ENCODE measurements around the gene P2RY14. TPM values are rescaled to one million over a fixed set of nuclear protein-coding genes. Genes with fewer than 3 reads are reported as not detected.

P2RY14 gene
- total RNA-seq: 0.84 TPM
- 1 to 10 TPM in 1 of 4 donors, under 1 TPM in 2, not detected in 1; 0.28 to 1.2 (median 0.98) TPM for polyA plus RNA-seq

DNA sequence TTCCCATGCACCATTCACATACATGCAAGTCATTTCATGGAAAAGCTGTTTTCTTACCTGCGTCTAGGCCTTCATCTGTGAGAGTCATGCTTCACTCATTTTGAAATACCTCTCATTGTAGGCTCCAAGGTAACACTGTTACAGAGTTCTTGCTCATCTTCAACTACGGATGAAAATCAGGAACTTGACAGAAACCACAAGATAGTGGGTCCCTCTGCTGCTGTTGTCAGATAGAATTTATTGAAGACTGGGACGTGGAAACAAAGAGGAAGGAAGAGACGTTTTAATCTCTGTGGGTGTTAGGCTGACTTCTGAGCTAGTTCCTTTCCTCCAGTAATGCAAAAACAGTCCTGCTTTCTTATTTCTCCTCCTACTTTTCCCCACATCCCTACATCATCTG, at the start of gene P2RY14:
Gene P2RY14 (minus strand): TSS at position 313 of the 400 bp plus-strand sequence. CDS start 64,226 bp downstream, outside the sequence.
- Mint-ChIP-seq H3K27me3 (no peaks in the 10 kb centered on the region), H3K9me3 (peaks cover 0 to 1% (median 0%) of the 10 kb centered on the region in 7 donors), H3K4me3 (no peak within 1 kb of the TSS), H3K4me1 (peaks cover 0 to 19% (median 11%) of the 10 kb centered on the region in 4 donors), H3K27ac (peak within 1 kb of the TSS; percentile 4 to 73 (median 12)), H3K36me3 (no peaks in the 10 kb centered on the region)
- no peaks in the 10 kb centered on the region for H3K36me3 ChIP-seq (ENCODE audit: control insufficient read depth, insufficient read depth, low read length)
- H3K4me3 ChIP-seq (ENCODE audit: low read depth, low read length): peak within 1 kb of the TSS; percentile 54
- no peaks in the 10 kb centered on the region for H3K9me3 ChIP-seq (ENCODE audit: control insufficient read depth in 2 of 2, low read length in 2 of 2)
- H3K4me1 ChIP-seq (ENCODE audit: control insufficient read depth, insufficient read depth, low read length, poor library complexity, severe bottlenecking): peaks cover 6% of the 10 kb centered on the region
- no peak for ATAC-seq (ENCODE audit: low read depth in 2 of 2)
- DNase-seq: no peak
- H3K27ac ChIP-seq (ENCODE audit: insufficient read depth, low read length, poor library complexity, severe bottlenecking): no peak within 1 kb of the TSS
- H3K27me3 ChIP-seq (ENCODE audit: control insufficient read depth, insufficient read depth, low read length): no peaks in the 10 kb centered on the region

DNA sequence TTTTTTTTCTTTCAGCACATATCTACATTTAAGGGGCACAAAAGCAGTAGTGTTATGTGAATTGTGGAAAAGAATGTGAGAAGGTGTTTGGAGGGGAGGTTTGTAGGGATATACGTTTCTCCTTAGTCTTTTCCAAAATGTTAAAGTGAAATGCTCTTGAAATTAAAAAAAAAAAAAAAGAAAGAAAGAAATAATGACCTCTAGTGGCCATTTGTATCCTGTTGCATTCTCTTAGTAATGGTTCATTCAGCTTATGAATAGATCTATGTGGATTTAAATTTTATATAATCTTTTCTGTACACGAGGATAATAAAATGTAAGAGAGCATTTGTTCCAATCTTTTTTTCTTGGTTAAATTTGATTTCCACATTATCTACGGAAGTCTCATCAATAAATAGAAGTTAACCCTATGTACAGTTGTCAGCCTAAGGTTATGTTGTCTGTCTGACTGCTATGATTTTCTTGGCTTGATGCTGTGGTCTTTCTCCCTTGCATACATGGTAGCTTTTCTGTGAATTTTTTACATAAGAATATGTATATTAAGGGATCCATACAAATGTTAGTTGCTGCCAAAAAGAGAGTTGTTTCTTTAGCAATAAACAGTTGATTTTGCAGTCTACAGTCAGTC, 49.3 kb upstream of the P2RY14 start:
- Mint-ChIP-seq H3K27ac (no peak overlapping the region), H3K4me3 (no peak overlapping the region), H3K36me3 (no peaks in the 10 kb centered on the region), H3K9me3 (peaks cover 0 to 3% (median 0%) of the 10 kb centered on the region in 7 donors), H3K27me3 (peaks cover 26% of the 10 kb centered on the region), H3K4me1 (peaks cover 0 to 2% (median 0%) of the 10 kb centered on the region in 4 donors)
- Histone ChIP-seq H3K4me3 (ENCODE audit: low read depth, low read length) (no peak overlapping the region), H3K36me3 (ENCODE audit: control insufficient read depth, insufficient read depth, low read length) (no peaks in the 10 kb centered on the region), H3K4me1 (ENCODE audit: control insufficient read depth, insufficient read depth, low read length, poor library complexity, severe bottlenecking) (no peaks in the 10 kb centered on the region), H3K9me3 (ENCODE audit: control insufficient read depth in 2 of 2, low read length in 2 of 2) (no peaks in the 10 kb centered on the region), H3K27ac (ENCODE audit: insufficient read depth, low read length, poor library complexity, severe bottlenecking) (no peak overlapping the region), H3K27me3 (ENCODE audit: control insufficient read depth, insufficient read depth, low read length) (peaks cover 20% of the 10 kb centered on the region)
- DNase-seq: peak in 1 of 3 donors; percentile 30
- no peak for ATAC-seq (ENCODE audit: low read depth in 2 of 2)

- H3K9me3 ChIP-seq (ENCODE audit: control insufficient read depth in 2 of 2, low read length in 2 of 2): no peaks in the 10 kb centered on the region
- H3K4me1 ChIP-seq (ENCODE audit: control insufficient read depth, insufficient read depth, low read length, poor library complexity, severe bottlenecking): no peaks in the 10 kb centered on the region
- no peak overlapping the region for H3K4me3 Mint-ChIP-seq
- ATAC-seq (ENCODE audit: low read depth in 2 of 2) (no peak), DNase-seq (no peak)
- no peak overlapping the region for H3K27ac Mint-ChIP-seq
- peaks cover 19% of the 10 kb centered on the region for H3K27me3 Mint-ChIP-seq
- H3K4me3 ChIP-seq (ENCODE audit: low read depth, low read length): no peak overlapping the region
- H3K9me3 Mint-ChIP-seq: peaks cover 0 to 1% (median 0%) of the 10 kb centered on the region in 7 donors
- H3K27ac ChIP-seq (ENCODE audit: insufficient read depth, low read length, poor library complexity, severe bottlenecking): no peak overlapping the region
- no peaks in the 10 kb centered on the region for H3K4me1 Mint-ChIP-seq
- H3K27me3 ChIP-seq (ENCODE audit: control insufficient read depth, insufficient read depth, low read length): peaks cover 13% of the 10 kb centered on the region
- H3K36me3 Mint-ChIP-seq: no peaks in the 10 kb centered on the region
- H3K36me3 ChIP-seq (ENCODE audit: control insufficient read depth, insufficient read depth, low read length): no peaks in the 10 kb centered on the region
Measured at GRCh38 chr3:151322511-151322910, 44.2 kb upstream of the P2RY14 start.

DNA sequence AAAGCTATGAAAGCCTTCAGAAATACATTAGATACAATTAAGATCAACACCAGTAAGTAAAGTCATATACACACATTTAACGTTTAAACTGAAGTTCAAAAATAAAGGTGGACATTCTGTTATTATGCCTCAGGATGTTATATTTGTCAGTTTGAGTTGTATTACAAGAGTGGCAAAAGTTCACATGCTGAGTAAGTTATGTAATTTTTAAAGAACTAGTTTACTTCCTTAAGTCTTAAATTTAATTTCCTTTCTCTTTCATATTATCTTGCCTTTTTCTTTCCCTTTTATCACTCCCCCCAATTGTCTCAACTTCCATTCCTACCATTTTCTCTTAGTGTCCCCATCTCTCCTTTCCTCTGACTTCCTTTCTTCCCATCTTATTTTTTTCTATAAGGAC, 43.2 kb upstream of the P2RY14 start:
- Histone ChIP-seq H3K36me3 (ENCODE audit: control insufficient read depth, insufficient read depth, low read length) (no peaks in the 10 kb centered on the region), H3K4me3 (ENCODE audit: low read depth, low read length) (no peak overlapping the region), H3K27me3 (ENCODE audit: control insufficient read depth, insufficient read depth, low read length) (peaks cover 7% of the 10 kb centered on the region), H3K9me3 (ENCODE audit: control insufficient read depth in 2 of 2, low read length in 2 of 2) (no peaks in the 10 kb centered on the region), H3K4me1 (ENCODE audit: control insufficient read depth, insufficient read depth, low read length, poor library complexity, severe bottlenecking) (no peaks in the 10 kb centered on the region), H3K27ac (ENCODE audit: insufficient read depth, low read length, poor library complexity, severe bottlenecking) (no peak overlapping the region)
- peak in 1 of 3 donors; percentile 12 for DNase-seq
- peaks cover 17% of the 10 kb centered on the region for H3K27me3 Mint-ChIP-seq
- H3K4me1 Mint-ChIP-seq: peaks cover 0 to 3% (median 0%) of the 10 kb centered on the region in 4 donors
- no peak overlapping the region for H3K4me3 Mint-ChIP-seq
- H3K36me3 Mint-ChIP-seq: no peaks in the 10 kb centered on the region
- ATAC-seq (ENCODE audit: low read depth in 2 of 2): no peak
- no peak overlapping the region for H3K27ac Mint-ChIP-seq
- peaks cover 0 to 1% (median 0%) of the 10 kb centered on the region in 7 donors for H3K9me3 Mint-ChIP-seq

DNA sequence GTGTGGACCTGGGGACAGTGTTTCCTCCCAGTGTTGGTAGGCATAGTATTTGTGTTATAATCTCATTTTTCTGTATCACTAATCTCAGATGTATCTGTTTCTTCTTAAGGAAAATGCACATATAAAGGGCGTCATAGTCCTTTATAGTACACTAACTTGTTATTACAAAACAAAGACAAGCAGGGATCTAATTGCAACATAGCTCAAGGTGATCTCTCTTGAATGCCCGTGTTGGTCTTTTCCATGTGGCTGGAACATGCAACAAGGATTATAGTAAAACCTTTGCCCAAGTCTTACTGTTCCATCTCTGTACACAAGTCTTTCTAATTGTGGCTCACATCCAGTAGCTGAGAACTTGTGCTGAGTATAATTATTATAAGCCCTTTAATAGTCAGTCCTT, 41.8 kb upstream of the P2RY14 start:
- H3K36me3 Mint-ChIP-seq: no peaks in the 10 kb centered on the region
- Histone ChIP-seq H3K4me3 (ENCODE audit: low read depth, low read length) (no peak overlapping the region), H3K4me1 (ENCODE audit: control insufficient read depth, insufficient read depth, low read length, poor library complexity, severe bottlenecking) (no peaks in the 10 kb centered on the region), H3K9me3 (ENCODE audit: control insufficient read depth in 2 of 2, low read length in 2 of 2) (no peaks in the 10 kb centered on the region), H3K27ac (ENCODE audit: insufficient read depth, low read length, poor library complexity, severe bottlenecking) (no peak overlapping the region), H3K36me3 (ENCODE audit: control insufficient read depth, insufficient read depth, low read length) (no peaks in the 10 kb centered on the region), H3K27me3 (ENCODE audit: control insufficient read depth, insufficient read depth, low read length) (peaks cover 2% of the 10 kb centered on the region)
- H3K27me3 Mint-ChIP-seq: peaks cover 26% of the 10 kb centered on the region
- no peak overlapping the region for H3K4me3 Mint-ChIP-seq
- H3K4me1 Mint-ChIP-seq: peaks cover 0 to 3% (median 0%) of the 10 kb centered on the region in 4 donors
- ATAC-seq (ENCODE audit: low read depth in 2 of 2) (no peak), DNase-seq (no peak)
- peaks cover 0 to 1% (median 0%) of the 10 kb centered on the region in 7 donors for H3K9me3 Mint-ChIP-seq
- H3K27ac Mint-ChIP-seq: no peak overlapping the region

DNA sequence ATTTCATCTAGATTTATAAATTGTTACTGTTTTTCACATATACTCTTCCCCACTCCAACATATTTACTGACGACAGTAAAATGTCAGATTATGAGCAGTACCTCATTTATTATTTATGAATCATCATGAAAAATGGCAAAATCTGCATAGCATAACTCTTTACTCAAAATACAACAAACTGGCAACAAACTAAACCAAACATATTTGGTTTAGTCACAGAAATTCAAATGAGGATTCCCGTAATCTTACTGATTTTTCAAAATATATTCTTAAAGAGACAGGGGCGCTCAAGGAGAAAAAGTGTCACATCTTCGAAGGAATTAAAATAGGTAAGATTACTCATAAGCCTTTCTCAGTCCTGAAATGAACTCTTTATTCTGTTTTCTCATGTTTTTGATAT, 41.3 kb upstream of the P2RY14 start:
- Mint-ChIP-seq H3K9me3 (peaks cover 0 to 1% (median 0%) of the 10 kb centered on the region in 7 donors), H3K27ac (no peak overlapping the region), H3K27me3 (peaks cover 30% of the 10 kb centered on the region), H3K4me3 (no peak overlapping the region), H3K4me1 (peaks cover 0 to 3% (median 0%) of the 10 kb centered on the region in 4 donors), H3K36me3 (no peaks in the 10 kb centered on the region)
- no peak overlapping the region for H3K4me3 ChIP-seq (ENCODE audit: low read depth, low read length)
- no peaks in the 10 kb centered on the region for H3K36me3 ChIP-seq (ENCODE audit: control insufficient read depth, insufficient read depth, low read length)
- H3K4me1 ChIP-seq (ENCODE audit: control insufficient read depth, insufficient read depth, low read length, poor library complexity, severe bottlenecking): no peaks in the 10 kb centered on the region
- ATAC-seq (ENCODE audit: low read depth in 2 of 2) (no peak), DNase-seq (no peak)
- peaks cover 2% of the 10 kb centered on the region for H3K27me3 ChIP-seq (ENCODE audit: control insufficient read depth, insufficient read depth, low read length)
- no peaks in the 10 kb centered on the region for H3K9me3 ChIP-seq (ENCODE audit: control insufficient read depth in 2 of 2, low read length in 2 of 2)
- no peak overlapping the region for H3K27ac ChIP-seq (ENCODE audit: insufficient read depth, low read length, poor library complexity, severe bottlenecking)

- DNase-seq: no peak
- Histone ChIP-seq H3K27ac (ENCODE audit: insufficient read depth, low read length, poor library complexity, severe bottlenecking) (no peak overlapping the region), H3K27me3 (ENCODE audit: control insufficient read depth, insufficient read depth, low read length) (peaks cover 2% of the 10 kb centered on the region), H3K4me1 (ENCODE audit: control insufficient read depth, insufficient read depth, low read length, poor library complexity, severe bottlenecking) (no peaks in the 10 kb centered on the region), H3K4me3 (ENCODE audit: low read depth, low read length) (no peak overlapping the region), H3K9me3 (ENCODE audit: control insufficient read depth in 2 of 2, low read length in 2 of 2) (no peaks in the 10 kb centered on the region), H3K36me3 (ENCODE audit: control insufficient read depth, insufficient read depth, low read length) (no peaks in the 10 kb centered on the region)
- H3K27me3 Mint-ChIP-seq: peaks cover 30% of the 10 kb centered on the region
- no peak overlapping the region for H3K27ac Mint-ChIP-seq
- no peak for ATAC-seq (ENCODE audit: low read depth in 2 of 2)
- H3K4me1 Mint-ChIP-seq: peaks cover 0 to 3% (median 0%) of the 10 kb centered on the region in 4 donors
- H3K36me3 Mint-ChIP-seq: no peaks in the 10 kb centered on the region
- H3K4me3 Mint-ChIP-seq: no peak overlapping the region
- H3K9me3 Mint-ChIP-seq: peaks cover 0 to 1% (median 0%) of the 10 kb centered on the region in 7 donors
Measured at GRCh38 chr3:151318991-151319390, 40.6 kb upstream of the P2RY14 start.

DNA sequence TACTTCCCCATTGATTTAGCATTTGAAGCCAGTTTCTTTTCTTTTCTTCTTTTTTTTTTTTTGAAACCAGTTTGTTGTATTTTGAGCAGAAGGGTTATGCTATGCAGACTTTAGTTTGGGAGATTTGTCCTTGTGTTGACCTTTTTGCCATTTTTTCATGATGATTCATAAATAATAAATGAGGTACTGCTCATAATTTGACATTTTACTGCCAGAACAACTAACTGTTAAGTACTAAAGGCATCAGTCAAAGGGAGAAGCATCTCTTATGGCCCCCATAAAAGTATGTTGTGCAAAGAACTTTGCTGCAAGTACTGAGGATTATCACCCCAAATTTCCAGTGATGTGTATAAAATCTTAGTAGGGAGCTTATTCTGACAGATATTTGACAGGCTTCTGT, 40.0 kb upstream of the P2RY14 start:
- peaks cover 2% of the 10 kb centered on the region for H3K27me3 ChIP-seq (ENCODE audit: control insufficient read depth, insufficient read depth, low read length)
- ATAC-seq (ENCODE audit: low read depth in 2 of 2) (no peak), DNase-seq (no peak)
- no peaks in the 10 kb centered on the region for H3K4me1 ChIP-seq (ENCODE audit: control insufficient read depth, insufficient read depth, low read length, poor library complexity, severe bottlenecking)
- peaks cover 0 to 1% (median 0%) of the 10 kb centered on the region in 7 donors for H3K9me3 Mint-ChIP-seq
- no peak overlapping the region for H3K4me3 Mint-ChIP-seq
- no peak overlapping the region for H3K27ac Mint-ChIP-seq
- H3K4me1 Mint-ChIP-seq: peaks cover 0 to 3% (median 0%) of the 10 kb centered on the region in 4 donors
- no peak overlapping the region for H3K27ac ChIP-seq (ENCODE audit: insufficient read depth, low read length, poor library complexity, severe bottlenecking)
- peaks cover 30% of the 10 kb centered on the region for H3K27me3 Mint-ChIP-seq
- no peak overlapping the region for H3K4me3 ChIP-seq (ENCODE audit: low read depth, low read length)
- no peaks in the 10 kb centered on the region for H3K36me3 ChIP-seq (ENCODE audit: control insufficient read depth, insufficient read depth, low read length)
- H3K36me3 Mint-ChIP-seq: no peaks in the 10 kb centered on the region
- no peaks in the 10 kb centered on the region for H3K9me3 ChIP-seq (ENCODE audit: control insufficient read depth in 2 of 2, low read length in 2 of 2)
